ENCODE measurements around the gene RLBP1. TPM values are rescaled to one million over a fixed set of nuclear protein-coding genes. Genes with fewer than 3 reads are reported as not detected.

Gene RLBP1
- total RNA-seq, 1 donor from 2014 or later: not detected

DNA sequence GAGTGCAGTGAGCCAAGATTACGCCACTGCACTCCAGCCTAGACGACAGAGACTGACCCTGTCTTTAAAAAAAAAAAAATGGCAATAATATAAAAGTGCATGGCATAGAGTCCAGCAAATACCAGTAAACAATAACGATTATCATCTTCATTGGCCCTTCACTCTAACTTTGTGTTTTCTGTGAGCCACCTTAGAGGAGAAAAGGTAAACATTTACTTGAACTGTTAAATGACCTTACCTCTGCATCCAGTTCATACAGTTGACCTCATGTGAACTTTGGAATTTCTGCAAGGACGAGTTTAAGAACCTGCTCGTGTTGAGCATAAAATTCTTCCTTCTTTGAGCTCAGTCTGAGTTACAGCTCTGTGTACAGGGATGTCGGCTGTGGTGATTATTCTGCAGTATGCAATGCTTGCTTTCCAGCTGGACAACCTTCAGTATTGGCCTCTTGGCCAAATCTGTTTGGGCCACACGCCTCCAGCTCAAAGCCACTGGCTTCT, 56.6 kb downstream of the RLBP1 start:
- Histone ChIP-seq H3K27ac (replicated peaks) (peak overlapping the region; percentile 45), H3K27me3 (ENCODE audit: low read depth) (no peaks in the 10 kb centered on the region), H3K9me3 (replicated peaks) (no peaks in the 10 kb centered on the region), H3K4me3 (no peak overlapping the region), H3K36me3 (peaks cover 9% of the 10 kb centered on the region), H3K4me1 (peaks cover 76% of the 10 kb centered on the region)
- DNase-seq: no peak
- intact Hi-C loops (cut with micrococcal nuclease): no loop called here
- TF ChIP-seq, protein P1, sequence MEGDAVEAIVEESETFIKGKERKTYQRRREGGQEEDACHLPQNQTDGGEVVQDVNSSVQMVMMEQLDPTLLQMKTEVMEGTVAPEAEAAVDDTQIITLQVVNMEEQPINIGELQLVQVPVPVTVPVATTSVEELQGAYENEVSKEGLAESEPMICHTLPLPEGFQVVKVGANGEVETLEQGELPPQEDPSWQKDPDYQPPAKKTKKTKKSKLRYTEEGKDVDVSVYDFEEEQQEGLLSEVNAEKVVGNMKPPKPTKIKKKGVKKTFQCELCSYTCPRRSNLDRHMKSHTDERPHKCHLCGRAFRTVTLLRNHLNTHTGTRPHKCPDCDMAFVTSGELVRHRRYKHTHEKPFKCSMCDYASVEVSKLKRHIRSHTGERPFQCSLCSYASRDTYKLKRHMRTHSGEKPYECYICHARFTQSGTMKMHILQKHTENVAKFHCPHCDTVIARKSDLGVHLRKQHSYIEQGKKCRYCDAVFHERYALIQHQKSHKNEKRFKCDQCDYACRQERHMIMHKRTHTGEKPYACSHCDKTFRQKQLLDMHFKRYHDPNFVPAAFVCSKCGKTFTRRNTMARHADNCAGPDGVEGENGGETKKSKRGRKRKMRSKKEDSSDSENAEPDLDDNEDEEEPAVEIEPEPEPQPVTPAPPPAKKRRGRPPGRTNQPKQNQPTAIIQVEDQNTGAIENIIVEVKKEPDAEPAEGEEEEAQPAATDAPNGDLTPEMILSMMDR (IDR thresholded peaks at IDR 0.05; ENCODE audit: borderline replicate concordance): no peak

DNA sequence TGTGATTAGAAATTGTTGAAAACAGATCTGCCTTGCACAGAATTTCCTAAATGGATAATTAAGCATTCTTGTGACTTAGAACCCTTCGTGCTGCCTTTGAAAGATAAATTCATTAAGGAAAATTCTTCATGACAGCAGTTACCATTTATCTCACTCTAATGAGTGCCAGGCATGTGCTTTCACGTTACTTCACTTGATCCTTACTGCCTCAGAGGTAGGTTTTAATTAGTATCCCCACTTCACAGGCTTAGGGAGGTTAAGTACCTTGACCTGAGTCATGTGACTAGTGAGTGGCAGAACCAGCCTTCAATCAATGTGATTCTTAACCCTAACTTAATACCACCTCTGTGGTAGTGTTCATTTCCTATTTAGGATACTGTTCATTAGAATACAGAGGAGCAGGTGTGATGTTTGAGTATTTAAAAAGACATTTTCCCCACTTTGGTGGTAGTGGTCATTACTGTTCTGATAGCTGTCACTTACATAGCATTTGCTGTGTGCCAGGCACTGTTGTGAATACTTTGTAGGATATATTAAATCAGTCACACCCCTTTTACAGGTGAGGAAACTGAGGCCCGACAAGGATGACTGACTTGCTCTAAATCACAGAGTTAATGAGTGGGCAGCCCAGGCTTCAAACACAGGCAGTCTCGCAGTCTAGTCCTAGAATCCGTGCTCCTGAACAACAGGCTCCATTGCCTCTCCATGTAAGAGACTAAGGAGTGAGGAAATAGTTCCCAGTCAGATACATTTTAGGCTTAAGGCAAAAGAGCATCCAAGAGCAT, 57.9 kb downstream of the RLBP1 start:
- intact Hi-C loops (cut with micrococcal nuclease): no loop called here
- Histone ChIP-seq H3K27ac (replicated peaks) (peak overlapping the region; percentile 45), H3K9me3 (replicated peaks) (no peaks in the 10 kb centered on the region), H3K27me3 (ENCODE audit: low read depth) (no peaks in the 10 kb centered on the region), H3K4me3 (no peak overlapping the region), H3K36me3 (peaks cover 21% of the 10 kb centered on the region), H3K4me1 (peaks cover 78% of the 10 kb centered on the region)
- TF ChIP-seq, protein P1 (IDR thresholded peaks at IDR 0.05; ENCODE audit: borderline replicate concordance): no peak
- DNase-seq: no peak

DNA sequence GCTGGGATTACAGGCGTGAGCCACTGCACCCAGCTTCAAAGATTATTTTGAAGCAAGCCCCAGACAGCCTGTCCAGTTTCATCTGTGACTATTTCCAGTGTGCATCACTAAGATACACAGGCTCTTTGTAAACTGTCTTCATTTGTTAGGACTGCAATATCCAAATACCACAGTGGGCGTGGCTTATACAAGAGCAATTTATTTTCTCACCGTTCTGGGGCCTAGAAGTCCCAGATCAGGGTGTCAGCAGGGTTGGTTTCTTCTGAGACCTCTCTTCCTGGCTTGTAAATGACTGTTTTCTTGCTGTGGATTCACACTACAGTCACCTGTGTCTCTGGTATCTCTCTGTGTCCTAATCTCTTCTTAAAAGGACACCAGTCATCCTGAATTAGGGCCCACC, 59.7 kb downstream of the RLBP1 start:
- TF ChIP-seq, protein P1 (IDR thresholded peaks at IDR 0.05; ENCODE audit: borderline replicate concordance): no peak
- Histone ChIP-seq H3K4me1 (peaks cover 79% of the 10 kb centered on the region), H3K4me3 (no peak overlapping the region), H3K27ac (replicated peaks) (peak overlapping the region; percentile 18), H3K9me3 (replicated peaks) (no peaks in the 10 kb centered on the region), H3K27me3 (ENCODE audit: low read depth) (no peaks in the 10 kb centered on the region), H3K36me3 (peaks cover 39% of the 10 kb centered on the region)
- intact Hi-C loops (cut with micrococcal nuclease): no loop called here
- no peak for DNase-seq

Other genes with a start within 250 kb of the RLBP1 start
- gene ABHD2, start 133.1 kb downstream of the RLBP1 start, total RNA-seq: 68.2 TPM
- 2.7 TPM for gene FANCI, start 22.4 kb upstream of the RLBP1 start, total RNA-seq
- 31.1 TPM for gene POLG, start 113.2 kb upstream of the RLBP1 start, total RNA-seq